H9 (cell line): ENCODE data around the gene PLA2G4C. TPM values are rescaled to one million over a fixed set of nuclear protein-coding genes. Genes with fewer than 3 reads are reported as not detected.

ENCODE experiments used
- DNase-seq: peaks from one replicate; pipeline ENCODE4 v3.0.0-alpha.2; 2017
- H2AFZ ChIP-seq: one replicate; pipeline ENCODE4 v1.6.1; 2013; ENCODE audit warnings: mild to moderate bottlenecking, low read length, control low read depth, moderate library complexity
- H2AK5ac ChIP-seq: 2 replicates; pipeline ENCODE4 v1.6.1; 2013; ENCODE audit warnings: low read length, control low read depth, mixed read lengths; ENCODE audit not compliant: insufficient read length
- H2BK120ac ChIP-seq: one replicate; pipeline ENCODE4 v1.6.1; 2013; ENCODE audit warnings: low read depth, mild to moderate bottlenecking, low read length, control low read depth, inconsistent platforms; ENCODE audit not compliant: poor library complexity, severe bottlenecking
- H2BK12ac ChIP-seq: 2 replicates; pipeline ENCODE4 v1.6.1; 2013; ENCODE audit warnings: low read length, control low read depth, mixed read lengths, low read depth; ENCODE audit not compliant: insufficient read length
- H2BK15ac ChIP-seq: 2 replicates; pipeline ENCODE4 v1.6.1; 2013; ENCODE audit warnings: low read depth, low read length, control low read depth
- H2BK20ac ChIP-seq: one replicate; pipeline ENCODE4 v1.6.1; 2013; ENCODE audit warnings: low read depth, mild to moderate bottlenecking, low read length, control low read depth, inconsistent platforms; ENCODE audit not compliant: poor library complexity, severe bottlenecking
- H2BK5ac ChIP-seq: 2 replicates; pipeline ENCODE4 v1.6.1; 2013; ENCODE audit warnings: low read length, control low read depth, mixed read lengths; ENCODE audit not compliant: insufficient read length
- H3K14ac ChIP-seq: 2 replicates; pipeline ENCODE4 v1.6.1; 2013; ENCODE audit warnings: low read length, control low read depth; ENCODE audit not compliant: insufficient read depth
- H3K18ac ChIP-seq: 2 replicates; pipeline ENCODE4 v1.6.1; 2013; ENCODE audit warnings: low read depth, mild to moderate bottlenecking, mixed read lengths, low read length, control low read depth; ENCODE audit not compliant: insufficient read length
- H3K23ac ChIP-seq: 2 replicates; pipeline ENCODE4 v1.6.1; 2013; ENCODE audit warnings: low read length, control low read depth, mixed read lengths, low read depth; ENCODE audit not compliant: insufficient read length
- H3K23me2 ChIP-seq: 2 replicates; pipeline ENCODE4 v1.6.1; 2013; ENCODE audit warnings: low read depth, mild to moderate bottlenecking, mixed read lengths, low read length, control low read depth; ENCODE audit not compliant: insufficient read length, poor library complexity, severe bottlenecking
- H3K27ac ChIP-seq: 2 replicates; pipeline ENCODE4 v1.5.1; 2013; ENCODE audit warnings: low read length, control low read depth, mixed read lengths, low read depth; ENCODE audit not compliant: insufficient read length
- H3K27me3 ChIP-seq: 2 replicates; pipeline ENCODE4 v1.6.1; 2013; ENCODE audit warnings: low read length, control low read depth, inconsistent platforms; ENCODE audit not compliant: insufficient read depth
- H3K4ac ChIP-seq: 2 replicates; pipeline ENCODE4 v1.6.1; 2013; ENCODE audit warnings: low read depth, mild to moderate bottlenecking, control low read depth, inconsistent platforms, low read length, moderate library complexity
- H3K4me1 ChIP-seq: 2 replicates; pipeline ENCODE4 v1.6.1; 2013; ENCODE audit warnings: low read length, control low read depth, inconsistent platforms; ENCODE audit not compliant: insufficient read depth
- H3K4me2 ChIP-seq: 2 replicates; pipeline ENCODE4 v1.6.1; 2013; ENCODE audit warnings: low read length, control low read depth, mixed read lengths; ENCODE audit not compliant: insufficient read length, insufficient read depth
- H3K56ac ChIP-seq: 2 replicates; pipeline ENCODE4 v1.6.1; 2013; ENCODE audit warnings: low read depth, mild to moderate bottlenecking, mixed read lengths, low read length, control low read depth; ENCODE audit not compliant: insufficient read length
- H3K79me1 ChIP-seq: 2 replicates; pipeline ENCODE4 v1.6.1; 2013; ENCODE audit warnings: low read depth, mild to moderate bottlenecking, moderate library complexity, low read length, control low read depth, inconsistent platforms; ENCODE audit not compliant: insufficient read depth, poor library complexity, severe bottlenecking
- H3K79me2 ChIP-seq: 2 replicates; pipeline ENCODE4 v1.6.1; 2013; ENCODE audit warnings: low read length, control low read depth, inconsistent platforms; ENCODE audit not compliant: insufficient read depth
- H3K9ac ChIP-seq: 2 replicates; pipeline ENCODE4 v1.6.1; 2013; ENCODE audit warnings: low read length, control low read depth, mixed read lengths; ENCODE audit not compliant: insufficient read length; ENCODE audit errors: extremely low read depth
- H3K9me3 ChIP-seq: one replicate; pipeline ENCODE4 v1.6.1; 2013; ENCODE audit warnings: low read depth, low read length, inconsistent platforms; ENCODE audit not compliant: control insufficient read depth
- H3T11ph ChIP-seq: one replicate; pipeline ENCODE4 v1.6.1; 2013; ENCODE audit warnings: mild to moderate bottlenecking, low read length, control low read depth, inconsistent platforms
- H4K20me1 ChIP-seq: one replicate; pipeline ENCODE4 v1.6.1; 2013; ENCODE audit not compliant: control insufficient read depth, insufficient read length, insufficient read depth
- H4K5ac ChIP-seq: 2 replicates; pipeline ENCODE4 v1.6.1; 2013; ENCODE audit warnings: low read depth, mild to moderate bottlenecking, mixed read lengths, low read length, control low read depth; ENCODE audit not compliant: insufficient read length
- H4K8ac ChIP-seq: replicated peaks from 2 replicates; pipeline ENCODE4 v1.6.1; 2013; ENCODE audit warnings: low read length, control low read depth, mixed read lengths, low read depth; ENCODE audit not compliant: insufficient read length
- H4K91ac ChIP-seq: 2 replicates; pipeline ENCODE4 v1.6.1; 2013; ENCODE audit warnings: low read depth, mild to moderate bottlenecking, moderate library complexity, mixed read lengths, low read length, control low read depth; ENCODE audit not compliant: insufficient read length
- H3K27ac Mint-ChIP-seq, 3 experiments: 2 replicates in 2 of 3; 3 replicates in 1 of 3; pipeline ENCODE4 v1.8.0; 2020 to 2021; ENCODE audit warnings: mixed read lengths in 3 of 3, mild to moderate bottlenecking in 1 of 3, moderate library complexity in 1 of 3
- H3K27me3 Mint-ChIP-seq: 2 replicates; pipeline ENCODE4 v1.8.0; 2021; ENCODE audit warnings: low read depth, mild to moderate bottlenecking, moderate library complexity, mixed read lengths
- H3K36me3 Mint-ChIP-seq, 3 experiments: 2 replicates in 2 of 3; 3 replicates in 1 of 3; pipeline ENCODE4 v1.8.0; 2020 to 2021; ENCODE audit warnings: low read depth in 3 of 3, mixed read lengths in 3 of 3; ENCODE audit not compliant: insufficient read depth in 1 of 3
- H3K4me1 Mint-ChIP-seq, 2 experiments: 2 replicates each; pipeline ENCODE4 v1.8.0; 2020; ENCODE audit warnings: mixed read lengths in 2 of 2
- H3K4me3 Mint-ChIP-seq, 2 experiments: 2 replicates in 1 of 2; 3 replicates in 1 of 2; pipeline ENCODE4 v1.8.0; 2020 to 2021; ENCODE audit warnings: mild to moderate bottlenecking in 2 of 2, mixed read lengths in 2 of 2, moderate library complexity in 1 of 2
- H3K9me3 Mint-ChIP-seq, 2 experiments: 2 replicates in 1 of 2; 3 replicates in 1 of 2; pipeline ENCODE4 v1.8.0; 2020; ENCODE audit warnings: mild to moderate bottlenecking in 2 of 2, mixed read lengths in 2 of 2, moderate library complexity in 1 of 2
- WGBS: extraction: QIAGEN DNeasy Blood & Tissue Kit; methylation state at CpG from one replicate; pipeline ENCODE4 v1.1.7; 2013; ENCODE audit warnings: missing lambda C conversion rate, low lambda C conversion rate, mixed read lengths; ENCODE audit not compliant: insufficient read length; ENCODE audit errors: extremely low coverage; 5-methylcytosine and 5-hydroxymethylcytosine counted together
- total RNA-seq: library from RNA; stranded (reverse); gene quantifications from 2 replicates; pipeline ENCODE4 v1.2.1, GENCODE V29; 2021
- TF ChIP-seq, protein P1 (sequence below): fragments of 200-600 bp; sonication (generic); conservative IDR thresholded peaks from 3 replicates; pipeline ENCODE4 v1.8.0; 2021; ENCODE audit warnings: antibody characterized with exemption, mild to moderate bottlenecking

The PLA2G4C gene
- total RNA-seq, 1 experiment from 2014 or later = 7.0 TPM

DNA sequence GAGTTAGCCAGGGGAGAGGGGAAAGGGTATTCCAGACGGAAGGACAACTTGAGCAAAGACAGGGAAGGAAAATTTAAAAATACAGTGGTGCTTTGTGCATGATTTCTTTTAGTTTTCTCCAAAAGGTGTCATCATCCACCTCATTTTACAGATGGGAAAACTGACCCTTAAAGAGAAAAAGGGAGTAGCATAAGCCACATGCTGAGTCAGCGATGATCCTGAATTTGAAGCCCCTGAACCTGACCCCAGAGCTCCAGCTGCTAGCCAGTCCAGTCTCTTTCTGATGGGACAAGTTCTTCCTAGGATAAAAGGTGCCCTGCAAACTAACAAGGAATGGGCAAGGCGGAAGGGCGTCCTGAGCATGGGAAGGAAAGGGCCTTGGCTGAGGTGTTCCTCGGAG, 77.0 kb downstream of the PLA2G4C start:
- H3K9ac ChIP-seq = no peak overlapping the region
- H3K4me3 Mint-ChIP-seq = no peak overlapping the region
- no peak overlapping the region for H3K56ac ChIP-seq

More for the DNA sequence above, 77.0 kb downstream of the PLA2G4C start:
- peaks cover 3% of the 10 kb centered on the region for H3K27me3 Mint-ChIP-seq
- H3K27ac ChIP-seq = no peak overlapping the region
- H2BK5ac ChIP-seq = no peak overlapping the region
- no peak overlapping the region for H2AK5ac ChIP-seq
- H3K23ac ChIP-seq = no peak overlapping the region
- no peak overlapping the region for H3K27ac Mint-ChIP-seq
- no peaks in the 10 kb centered on the region for H3K9me3 ChIP-seq
- no peak overlapping the region for H3T11ph ChIP-seq
- H4K91ac ChIP-seq = no peak overlapping the region
- H4K8ac ChIP-seq = no peak overlapping the region
- H3K23me2 ChIP-seq = no peaks in the 10 kb centered on the region
- WGBS = no CpG with 5 or more reads among the region's 5 CpGs
- TF ChIP-seq, protein P1, sequence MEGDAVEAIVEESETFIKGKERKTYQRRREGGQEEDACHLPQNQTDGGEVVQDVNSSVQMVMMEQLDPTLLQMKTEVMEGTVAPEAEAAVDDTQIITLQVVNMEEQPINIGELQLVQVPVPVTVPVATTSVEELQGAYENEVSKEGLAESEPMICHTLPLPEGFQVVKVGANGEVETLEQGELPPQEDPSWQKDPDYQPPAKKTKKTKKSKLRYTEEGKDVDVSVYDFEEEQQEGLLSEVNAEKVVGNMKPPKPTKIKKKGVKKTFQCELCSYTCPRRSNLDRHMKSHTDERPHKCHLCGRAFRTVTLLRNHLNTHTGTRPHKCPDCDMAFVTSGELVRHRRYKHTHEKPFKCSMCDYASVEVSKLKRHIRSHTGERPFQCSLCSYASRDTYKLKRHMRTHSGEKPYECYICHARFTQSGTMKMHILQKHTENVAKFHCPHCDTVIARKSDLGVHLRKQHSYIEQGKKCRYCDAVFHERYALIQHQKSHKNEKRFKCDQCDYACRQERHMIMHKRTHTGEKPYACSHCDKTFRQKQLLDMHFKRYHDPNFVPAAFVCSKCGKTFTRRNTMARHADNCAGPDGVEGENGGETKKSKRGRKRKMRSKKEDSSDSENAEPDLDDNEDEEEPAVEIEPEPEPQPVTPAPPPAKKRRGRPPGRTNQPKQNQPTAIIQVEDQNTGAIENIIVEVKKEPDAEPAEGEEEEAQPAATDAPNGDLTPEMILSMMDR = no peak
- no peak overlapping the region for H3K18ac ChIP-seq
- no peak overlapping the region for H2BK12ac ChIP-seq
- no peak overlapping the region for H2AFZ ChIP-seq
- DNase-seq = no peak
- no peaks in the 10 kb centered on the region for H3K79me1 ChIP-seq
- H3K4ac ChIP-seq = no peak overlapping the region
- H3K27me3 ChIP-seq = no peaks in the 10 kb centered on the region; the same call in 1 of the 2 replicates
- H3K4me1 ChIP-seq = no peaks in the 10 kb centered on the region
- H3K4me1 Mint-ChIP-seq = peaks cover 9 to 19% of the 10 kb centered on the region in 2 experiments
- no peak overlapping the region for H3K14ac ChIP-seq
- H2BK15ac ChIP-seq = no peak overlapping the region
- no peak overlapping the region for H3K4me2 ChIP-seq
- H3K9me3 Mint-ChIP-seq = peaks cover 8 to 9% of the 10 kb centered on the region in 2 experiments
- H2BK120ac ChIP-seq = no peak overlapping the region
- no peaks in the 10 kb centered on the region; a peak in 1 of 7 replicates for H3K36me3 Mint-ChIP-seq
- no peaks in the 10 kb centered on the region for H3K79me2 ChIP-seq
- no peaks in the 10 kb centered on the region for H4K20me1 ChIP-seq
- no peak overlapping the region for H2BK20ac ChIP-seq
- H4K5ac ChIP-seq = no peak overlapping the region
